ENCODE results near the gene ACTN3.
"Not testable (repeated sequence)": the region's sequence is repeated elsewhere in the genome, so short reads cannot be mapped to it uniquely, and the experiment has no call there.

ACTN3 gene

DNA sequence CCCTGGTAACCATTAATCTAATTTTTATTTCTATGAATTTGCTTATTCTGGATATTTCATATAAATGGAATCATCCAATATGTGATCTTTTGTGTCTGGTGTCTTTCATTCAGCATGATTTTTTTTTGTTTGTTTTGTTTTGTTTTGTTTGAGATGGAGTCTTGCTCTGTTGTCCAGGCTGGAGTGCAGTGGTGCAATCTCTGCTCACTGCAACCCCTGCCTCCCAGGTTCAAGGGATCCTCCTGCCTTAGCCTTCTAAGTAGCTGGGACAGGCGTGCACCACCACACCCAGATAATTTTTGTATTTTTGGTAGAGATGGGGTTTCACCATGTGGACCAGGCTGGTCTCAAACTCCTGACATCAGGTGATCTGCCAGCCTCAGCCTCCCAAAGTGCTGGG, 38.7 kb downstream of the ACTN3 start:
- not testable (repeated sequence) for H3K4me3 ChIP-seq (ENCODE audit: low read length); H3K36me3 ChIP-seq (ENCODE audit: insufficient read depth, low read length); H3K4me1 ChIP-seq (ENCODE audit: insufficient read depth, low read length); H3K27me3 ChIP-seq (ENCODE audit: insufficient read depth, low read length); H3K27ac ChIP-seq (ENCODE audit: low read depth, low read length); H3K9ac ChIP-seq (ENCODE audit: low read depth, low read length)
- peaks cover 13% of the 10 kb centered on the region; the same call in 1 of the 2 replicates for H3K9me3 ChIP-seq (ENCODE audit: insufficient read depth, low read depth, low read length)
- no CpG with 5 or more reads among the region's 1 CpG for WGBS

DNA sequence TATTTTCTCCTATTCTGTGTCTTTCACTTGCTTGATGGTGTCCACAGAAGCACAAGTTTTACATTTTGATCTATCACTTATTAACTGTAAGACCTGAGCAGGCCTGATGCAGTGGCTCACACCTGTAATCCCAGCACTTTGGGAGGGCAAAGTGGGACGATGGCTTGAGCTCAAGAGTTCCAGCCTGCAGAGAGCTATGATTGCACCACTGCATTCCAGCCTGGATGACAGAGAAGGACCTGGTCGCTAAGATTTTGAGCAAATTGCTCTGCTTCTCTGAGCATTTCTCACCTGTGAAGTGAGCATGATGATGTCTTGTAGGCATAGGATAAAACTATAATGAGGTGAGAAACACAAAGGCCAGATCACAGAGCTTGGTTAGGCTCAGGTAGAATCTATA, 39.4 kb downstream of the ACTN3 start:
- no peaks in the 10 kb centered on the region for H3K36me3 ChIP-seq (ENCODE audit: insufficient read depth, low read length)
- H3K9me3 ChIP-seq (ENCODE audit: insufficient read depth, low read depth, low read length) = peaks cover 16% of the 10 kb centered on the region; the same call in 1 of the 2 replicates
- WGBS = 74% methylated on average over 2 of the region's 2 CpGs
- H3K4me1 ChIP-seq (ENCODE audit: insufficient read depth, low read length) = no peaks in the 10 kb centered on the region
- H3K27ac ChIP-seq (ENCODE audit: low read depth, low read length) = no peak overlapping the region
- no peak overlapping the region for H3K4me3 ChIP-seq (ENCODE audit: low read length)
- H3K27me3 ChIP-seq (ENCODE audit: insufficient read depth, low read length) = no peaks in the 10 kb centered on the region; the same call in 1 of the 2 replicates
- no peak overlapping the region for H3K9ac ChIP-seq (ENCODE audit: low read depth, low read length)

DNA sequence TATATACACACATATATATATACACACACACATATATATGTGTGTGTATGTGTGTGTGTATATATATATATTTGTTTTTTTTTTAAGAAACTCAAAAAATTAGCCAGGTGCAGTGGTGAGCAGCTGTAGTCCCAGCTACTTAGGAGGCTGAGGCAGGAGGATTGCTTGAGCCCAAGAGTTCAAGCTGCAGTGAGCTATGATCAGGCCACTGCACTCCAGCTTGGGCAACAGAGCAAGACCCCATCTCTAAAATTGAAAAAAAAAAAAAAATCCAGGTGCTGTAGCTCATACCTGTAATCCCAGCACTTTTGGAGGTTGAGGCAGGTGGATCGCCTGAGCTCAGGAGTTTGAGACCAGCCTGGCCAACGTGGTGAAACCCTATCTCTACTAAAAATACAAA, 42.6 kb downstream of the ACTN3 start:
- 75% methylated on average over 2 of the region's 2 CpGs for WGBS
- not testable (repeated sequence) for H3K27ac ChIP-seq (ENCODE audit: low read depth, low read length)

DNA sequence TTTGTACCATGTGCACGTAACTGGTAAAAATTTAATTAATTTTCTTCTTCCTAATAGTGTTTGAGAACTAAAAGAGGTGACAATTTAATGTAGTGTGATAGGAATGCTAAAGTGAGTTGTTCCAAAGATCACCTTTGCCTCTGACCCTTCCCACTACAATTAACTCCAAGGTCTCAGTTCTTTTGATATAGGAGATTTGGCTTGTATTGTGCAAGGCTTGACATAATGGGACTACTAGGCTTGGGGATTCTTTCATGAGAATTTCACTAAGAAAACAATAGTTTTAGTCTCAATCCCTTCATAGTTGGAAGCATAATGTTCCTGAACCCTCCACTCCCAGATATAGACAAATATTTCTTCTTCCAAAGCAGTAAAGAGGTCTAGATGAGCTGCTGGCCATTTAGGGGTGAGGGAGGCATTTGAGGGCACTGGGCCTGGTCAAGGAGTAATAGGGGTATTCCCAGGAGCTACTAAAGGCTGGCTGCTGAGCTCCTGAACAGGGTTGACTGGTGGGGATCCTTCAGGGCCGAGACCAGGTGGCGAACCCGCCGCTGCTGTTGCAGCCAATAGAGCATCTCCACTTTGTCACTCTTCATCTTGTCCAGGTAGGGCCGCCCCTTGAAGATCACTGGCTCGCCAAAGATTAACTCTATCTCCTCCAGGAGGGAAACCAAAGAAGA, 43.4 kb downstream of the ACTN3 start:
- Histone ChIP-seq H3K4me3 (ENCODE audit: low read length) (no peak overlapping the region), H3K4me1 (ENCODE audit: insufficient read depth, low read length) (0 out of 2 replicates have a peak, but pooled peaks cover 5% of the 10 kb centered on the region), H3K27me3 (ENCODE audit: insufficient read depth, low read length) (no peaks in the 10 kb centered on the region; the same call in 1 of the 2 replicates), H3K9me3 (ENCODE audit: insufficient read depth, low read depth, low read length) (peaks cover 12% of the 10 kb centered on the region; the same call in 1 of the 2 replicates), H3K36me3 (ENCODE audit: insufficient read depth, low read length) (no peaks in the 10 kb centered on the region), H3K9ac (ENCODE audit: low read depth, low read length) (no peak overlapping the region), H3K27ac (ENCODE audit: low read depth, low read length) (no peak overlapping the region)
- 94% methylated on average over 6 of the region's 7 CpGs for WGBS

More for the DNA sequence above, 42.6 kb downstream of the ACTN3 start:
- H3K36me3 ChIP-seq (ENCODE audit: insufficient read depth, low read length); H3K4me1 ChIP-seq (ENCODE audit: insufficient read depth, low read length); H3K27me3 ChIP-seq (ENCODE audit: insufficient read depth, low read length); H3K4me3 ChIP-seq (ENCODE audit: low read length); H3K9ac ChIP-seq (ENCODE audit: low read depth, low read length): not testable (repeated sequence)
- H3K9me3 ChIP-seq (ENCODE audit: insufficient read depth, low read depth, low read length) = peaks cover 12% of the 10 kb centered on the region; the same call in 1 of the 2 replicates

DNA sequence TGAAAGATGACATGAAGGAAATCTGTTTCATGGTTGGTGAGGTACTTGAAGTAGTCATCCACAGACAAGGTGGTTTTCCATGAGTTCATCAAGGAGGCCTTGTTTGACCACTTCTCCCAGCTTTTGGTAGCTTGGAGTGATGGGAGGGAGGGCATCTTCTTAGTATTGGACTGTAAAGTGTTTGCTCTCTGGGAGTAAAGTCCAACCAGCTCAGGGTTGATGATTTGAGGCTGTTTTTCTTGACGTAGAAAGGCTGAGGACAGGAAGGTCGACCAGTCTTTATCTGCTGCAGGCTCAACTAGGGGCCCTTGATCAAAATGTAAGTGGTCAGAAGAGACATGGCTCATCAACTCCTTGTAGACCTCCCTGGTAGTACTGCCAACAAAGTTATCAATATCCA, 44.5 kb downstream of the ACTN3 start:
- no peak overlapping the region for H3K4me3 ChIP-seq (ENCODE audit: low read length)
- no peak overlapping the region for H3K27ac ChIP-seq (ENCODE audit: low read depth, low read length)
- 0 out of 2 replicates have a peak, but pooled peaks cover 5% of the 10 kb centered on the region for H3K4me1 ChIP-seq (ENCODE audit: insufficient read depth, low read length)

DNA sequence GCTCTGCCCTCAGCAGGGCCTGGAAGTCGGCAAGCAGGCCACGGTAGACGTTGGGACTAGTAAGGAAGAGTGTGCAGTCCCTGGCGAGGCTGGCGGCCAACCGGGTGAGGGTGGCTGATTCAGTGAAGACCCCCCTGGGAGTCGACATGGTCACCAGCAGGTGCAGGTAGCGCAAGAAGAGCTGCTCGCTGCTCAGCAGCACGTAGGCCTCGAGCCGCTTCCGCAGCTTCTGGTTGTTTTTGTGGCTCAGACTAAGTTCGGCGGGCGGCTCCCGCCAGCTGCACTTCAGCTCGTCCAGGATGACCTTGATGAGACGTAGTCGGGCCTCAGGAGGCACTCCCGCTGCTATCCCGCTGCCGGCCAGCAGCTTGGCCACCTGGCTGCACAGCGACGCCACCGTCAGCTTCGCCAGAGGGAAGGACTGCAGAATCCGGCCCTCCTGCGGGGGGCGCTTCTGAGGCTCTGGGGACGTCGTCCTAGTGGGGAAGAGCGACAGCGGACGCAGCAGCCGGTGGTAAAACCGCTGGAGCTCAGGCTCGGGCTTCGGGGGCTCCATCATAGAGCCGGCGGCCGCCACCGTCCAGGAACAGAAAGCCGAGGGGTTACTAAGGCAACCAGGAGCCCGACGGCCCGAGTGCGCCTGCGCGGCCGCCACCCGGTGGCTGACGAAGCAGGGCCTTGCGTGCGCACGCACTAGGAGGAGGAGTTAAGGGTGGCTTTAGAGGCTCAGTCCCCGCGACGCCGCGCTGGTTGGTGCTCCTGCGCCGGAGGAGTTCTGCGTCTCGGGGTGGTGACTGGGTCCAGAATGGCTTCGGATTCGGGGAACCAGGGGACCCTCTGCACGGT, 46.0 kb downstream of the ACTN3 start, which contains the start of the genes CCDC87 and CCS:
Gene CCDC87 (minus strand): TSS at position 607 of the 846 bp plus-strand sequence. CDS start 48 bp downstream, at position 559.
Gene CCS (plus strand): TSS at position 729 of the 846 bp plus-strand sequence. CDS start 77 bp downstream, at position 806.
- peak within 1 kb of the TSS; percentile 68 for H3K9ac ChIP-seq (ENCODE audit: low read depth, low read length)
- 15% methylated on average over 68 of the region's 68 CpGs for WGBS
- H3K36me3 ChIP-seq (ENCODE audit: insufficient read depth, low read length) = no peaks in the 10 kb centered on the region
- 0 out of 2 replicates have a peak, but pooled peaks cover 8% of the 10 kb centered on the region for H3K9me3 ChIP-seq (ENCODE audit: insufficient read depth, low read depth, low read length)
- H3K4me3 ChIP-seq (ENCODE audit: low read length) = peak within 1 kb of the TSS; percentile 73
- H3K4me1 ChIP-seq (ENCODE audit: insufficient read depth, low read length) = 0 out of 2 replicates have a peak, but pooled peaks cover 5% of the 10 kb centered on the region
- no peaks in the 10 kb centered on the region; the same call in 1 of the 2 replicates for H3K27me3 ChIP-seq (ENCODE audit: insufficient read depth, low read length)
- H3K27ac ChIP-seq (ENCODE audit: low read depth, low read length) = peak within 1 kb of the TSS; percentile 33; the same call in 1 of the 2 replicates

More for the DNA sequence above, 44.5 kb downstream of the ACTN3 start:
- Histone ChIP-seq H3K36me3 (ENCODE audit: insufficient read depth, low read length) (no peaks in the 10 kb centered on the region), H3K9ac (ENCODE audit: low read depth, low read length) (no peak overlapping the region), H3K9me3 (ENCODE audit: insufficient read depth, low read depth, low read length) (peaks cover 11% of the 10 kb centered on the region; the same call in 1 of the 2 replicates), H3K27me3 (ENCODE audit: insufficient read depth, low read length) (no peaks in the 10 kb centered on the region; the same call in 1 of the 2 replicates)
- WGBS = 91% methylated on average over 2 of the region's 2 CpGs

DNA sequence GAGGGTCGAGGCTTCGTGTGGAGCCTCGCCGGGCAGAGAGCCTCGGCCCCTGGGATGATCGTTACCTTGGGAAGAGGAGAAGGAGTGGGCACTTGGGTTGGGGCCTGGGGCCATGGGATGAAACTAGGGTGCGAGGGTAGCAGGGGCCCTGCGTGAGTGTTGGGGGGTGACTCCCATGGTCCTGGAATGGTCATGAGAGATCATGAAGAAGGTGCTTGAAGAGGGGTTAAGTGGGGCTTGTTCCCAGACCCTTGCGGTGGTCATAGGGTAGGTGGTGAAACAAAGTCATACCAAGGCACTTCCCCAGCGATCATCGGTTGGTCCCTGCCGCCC, 46.6 kb downstream of the ACTN3 start:
- Histone ChIP-seq H3K4me3 (ENCODE audit: low read length) (peak overlapping the region; percentile 73), H3K4me1 (ENCODE audit: insufficient read depth, low read length) (0 out of 2 replicates have a peak, but pooled peaks cover 5% of the 10 kb centered on the region), H3K36me3 (ENCODE audit: insufficient read depth, low read length) (no peaks in the 10 kb centered on the region), H3K9ac (ENCODE audit: low read depth, low read length) (peak overlapping the region; percentile 68), H3K27ac (ENCODE audit: low read depth, low read length) (no peak overlapping the region), H3K27me3 (ENCODE audit: insufficient read depth, low read length) (no peaks in the 10 kb centered on the region; the same call in 1 of the 2 replicates), H3K9me3 (ENCODE audit: insufficient read depth, low read depth, low read length) (0 out of 2 replicates have a peak, but pooled peaks cover 8% of the 10 kb centered on the region)
- WGBS = 22% methylated on average over 12 of the region's 12 CpGs

DNA sequence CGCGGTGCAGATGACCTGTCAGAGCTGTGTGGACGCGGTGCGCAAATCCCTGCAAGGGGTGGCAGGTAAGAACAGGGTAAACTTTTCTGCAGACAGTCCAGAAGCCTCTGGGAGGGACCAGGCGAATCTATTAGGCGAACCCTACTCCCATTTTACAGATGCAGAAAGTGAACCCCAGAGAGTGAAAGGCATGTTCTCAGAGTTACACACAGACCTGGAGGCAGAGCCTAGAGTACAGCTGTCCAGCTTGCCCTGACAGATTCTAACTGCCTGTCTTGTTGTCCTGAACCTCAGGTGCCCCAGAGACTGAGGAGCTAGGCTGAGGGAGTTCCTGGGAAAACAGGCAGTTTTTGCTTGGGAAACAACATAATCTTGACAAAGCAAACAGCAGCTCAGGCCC, 46.9 kb downstream of the ACTN3 start:
- 0 out of 2 replicates have a peak, but pooled peaks cover 5% of the 10 kb centered on the region for H3K4me1 ChIP-seq (ENCODE audit: insufficient read depth, low read length)
- WGBS = 74% methylated on average over 7 of the region's 7 CpGs
- H3K36me3 ChIP-seq (ENCODE audit: insufficient read depth, low read length) = no peaks in the 10 kb centered on the region
- 0 out of 2 replicates have a peak, but pooled peaks cover 8% of the 10 kb centered on the region for H3K9me3 ChIP-seq (ENCODE audit: insufficient read depth, low read depth, low read length)
- no peaks in the 10 kb centered on the region; the same call in 1 of the 2 replicates for H3K27me3 ChIP-seq (ENCODE audit: insufficient read depth, low read length)
- H3K27ac ChIP-seq (ENCODE audit: low read depth, low read length) = no peak overlapping the region
- peak overlapping the region; percentile 68 for H3K9ac ChIP-seq (ENCODE audit: low read depth, low read length)
- peak overlapping the region; percentile 73 for H3K4me3 ChIP-seq (ENCODE audit: low read length)

DNA sequence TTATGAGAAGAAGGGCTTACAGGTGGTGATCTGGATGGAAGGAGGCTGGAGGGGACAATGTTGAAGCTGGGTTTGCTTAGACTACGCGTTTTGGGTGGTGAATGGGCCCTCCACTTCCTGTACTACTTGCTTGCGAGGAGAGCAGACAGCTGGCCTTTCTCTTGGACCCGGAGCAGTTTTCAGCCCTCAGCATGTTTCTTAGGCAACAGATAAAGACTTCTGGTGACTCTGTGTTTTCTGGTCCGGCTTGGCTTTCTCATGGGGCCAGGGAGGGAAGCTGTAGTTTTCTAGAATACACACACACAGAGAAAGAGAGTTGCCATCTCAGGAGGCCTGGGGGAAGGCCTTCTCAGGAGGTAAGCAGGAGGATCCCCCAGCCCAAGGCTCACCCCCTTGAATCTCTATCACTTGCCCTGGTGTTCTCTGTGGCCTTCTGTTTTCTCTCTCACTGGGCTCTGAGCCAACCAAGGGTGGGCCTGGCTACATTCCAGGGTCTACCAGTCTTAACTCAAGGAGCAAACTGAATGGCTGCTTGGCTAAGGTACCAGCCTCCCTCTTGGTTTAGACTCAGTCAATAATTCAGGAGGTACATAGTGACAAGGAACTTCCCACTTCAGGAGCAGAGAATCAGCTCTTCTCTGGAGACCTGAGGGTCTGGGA, 48.7 kb downstream of the ACTN3 start:
- Histone ChIP-seq H3K4me1 (ENCODE audit: insufficient read depth, low read length) (0 out of 2 replicates have a peak, but pooled peaks cover 5% of the 10 kb centered on the region), H3K9me3 (ENCODE audit: insufficient read depth, low read depth, low read length) (0 out of 2 replicates have a peak, but pooled peaks cover 8% of the 10 kb centered on the region), H3K36me3 (ENCODE audit: insufficient read depth, low read length) (peaks cover 14% of the 10 kb centered on the region), H3K27ac (ENCODE audit: low read depth, low read length) (no peak overlapping the region), H3K27me3 (ENCODE audit: insufficient read depth, low read length) (no peaks in the 10 kb centered on the region; the same call in 1 of the 2 replicates), H3K9ac (ENCODE audit: low read depth, low read length) (no peak overlapping the region), H3K4me3 (ENCODE audit: low read length) (no peak overlapping the region)
- WGBS = 91% methylated on average over 5 of the region's 5 CpGs

DNA sequence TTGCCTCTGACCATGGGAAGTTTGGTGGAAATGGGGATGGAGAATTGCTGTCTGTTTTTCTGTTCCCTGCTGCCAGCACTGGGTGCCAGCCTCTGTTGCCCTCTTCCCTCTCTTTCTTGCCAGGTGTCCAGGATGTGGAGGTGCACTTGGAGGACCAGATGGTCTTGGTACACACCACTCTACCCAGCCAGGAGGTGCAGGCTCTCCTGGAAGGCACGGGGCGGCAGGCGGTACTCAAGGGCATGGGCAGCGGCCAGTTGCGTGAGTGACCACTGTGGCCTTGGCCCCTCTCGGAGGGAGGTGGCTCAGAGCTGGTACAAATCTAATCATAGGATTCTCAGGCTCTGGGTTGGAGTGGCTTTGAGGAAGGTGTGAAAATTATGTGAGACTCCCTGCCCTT, 52.3 kb downstream of the ACTN3 start:
- H3K36me3 ChIP-seq (ENCODE audit: insufficient read depth, low read length) = peaks cover 33% of the 10 kb centered on the region
- no peak overlapping the region for H3K27ac ChIP-seq (ENCODE audit: low read depth, low read length)
- no peaks in the 10 kb centered on the region for H3K27me3 ChIP-seq (ENCODE audit: insufficient read depth, low read length)
- no peak overlapping the region for H3K9ac ChIP-seq (ENCODE audit: low read depth, low read length)
- H3K4me1 ChIP-seq (ENCODE audit: insufficient read depth, low read length) = no peaks in the 10 kb centered on the region
- H3K4me3 ChIP-seq (ENCODE audit: low read length) = no peak overlapping the region
- WGBS = 99% methylated on average over 6 of the region's 6 CpGs
- no peaks in the 10 kb centered on the region for H3K9me3 ChIP-seq (ENCODE audit: insufficient read depth, low read depth, low read length)

Data from HUES64 (cell line).